GM21825 (cell line): ENCODE results near the gene GOT1.

Source experiments
- ATAC-seq: cut with Tn5 transposase; IDR thresholded peaks from one replicate; pipeline ENCODE4 v1.9.1; 2021; ENCODE audit warnings: mild to moderate bottlenecking, moderate library complexity; ENCODE audit not compliant: unreplicated experiment

GOT1 gene

GRCh38 chr10:99430451-99431189, at the start of gene GOT1:
TSS of gene GOT1 (minus strand) at chr10:99430624. CDS start at chr10:99430565, 59 bp downstream.
- ATAC-seq, result peak; percentile 94

- ATAC-seq, result no peak
Measured at GRCh38 chr10:99470327-99470726, 39.9 kb upstream of the GOT1 start.

GRCh38 chr10:99467236-99467999, 37.0 kb upstream of the GOT1 start:
- no peak for ATAC-seq

GRCh38 chr10:99466632-99467223, 36.3 kb upstream of the GOT1 start:
- ATAC-seq, result no peak

GRCh38 chr10:99461230-99461629, 30.8 kb upstream of the GOT1 start:
- ATAC-seq, result no peak

GRCh38 chr10:99460070-99460469, 29.6 kb upstream of the GOT1 start:
- ATAC-seq, result no peak

- ATAC-seq, result no peak
Measured at GRCh38 chr10:99459217-99459616, 28.8 kb upstream of the GOT1 start.

- ATAC-seq, result no peak
Measured at GRCh38 chr10:99457813-99458212, 27.4 kb upstream of the GOT1 start.

- ATAC-seq, result no peak
Measured at GRCh38 chr10:99456931-99457288, 26.5 kb upstream of the GOT1 start.

GRCh38 chr10:99456207-99456930, 25.9 kb upstream of the GOT1 start:
- ATAC-seq, result no peak

- no peak for ATAC-seq
Measured at GRCh38 chr10:99451981-99452380, 21.6 kb upstream of the GOT1 start.

GRCh38 chr10:99451499-99451788, 21.0 kb upstream of the GOT1 start:
- no peak for ATAC-seq

GRCh38 chr10:99450624-99451498, 20.4 kb upstream of the GOT1 start:
- ATAC-seq, result no peak

GRCh38 chr10:99450156-99450555, 19.7 kb upstream of the GOT1 start:
- no peak for ATAC-seq

- ATAC-seq, result no peak
Measured at GRCh38 chr10:99449023-99449422, 18.6 kb upstream of the GOT1 start.

GRCh38 chr10:99444383-99445045, 14.1 kb upstream of the GOT1 start:
- ATAC-seq, result no peak

GRCh38 chr10:99443500-99443899, 13.1 kb upstream of the GOT1 start:
- ATAC-seq, result no peak

GRCh38 chr10:99442394-99442793, 12.0 kb upstream of the GOT1 start:
- no peak for ATAC-seq

- ATAC-seq, result no peak
Measured at GRCh38 chr10:99438890-99439289, 8.5 kb upstream of the GOT1 start.

- ATAC-seq, result peak; percentile 49
Measured at GRCh38 chr10:99435986-99436638, 5.7 kb upstream of the GOT1 start.
